HCT116 (cell line): ENCODE results near the gene LYST. TPM values are rescaled to one million over a fixed set of nuclear protein-coding genes. Genes with fewer than 3 reads are reported as not detected.

ENCODE experiments used
- ATAC-seq: fragments of 200-7000 bp; cut with Tn5 transposase; 2 replicates; pipeline ENCODE4 v1.9.1; 2020; ENCODE audit warnings: mild to moderate bottlenecking, moderate library complexity
- BruUV-seq: library from RNA; stranded (reverse); fragments of 400-500 nt; replicated peaks from 2 replicates; lab custom pipeline; 2021; lab: Mats Ljungman, UMichigan
- CTCF ChIA-PET: fragments of 300-600 bp; sonication (Branson Sonifier 250); formaldehyde crosslinking; loops from one replicate; lab custom pipeline; 2021; ENCODE audit warnings: antibody characterized with exemption; lab: Charles Lee
- POLR2A ChIA-PET: fragments of 300-600, 350-600 bp; sonication (Branson Sonifier 250); formaldehyde crosslinking; loops from one replicate; lab custom pipeline; 2021; ENCODE audit warnings: antibody characterized with exemption; lab: Charles Lee
- RAD21 ChIA-PET, 2 experiments: fragments of 300-600 bp; sonication (Branson Sonifier 250); formaldehyde crosslinking; loops; one replicate each; lab custom pipeline; 2023; ENCODE audit warnings: low total read pairs in 2 of 2; ENCODE audit not compliant: uncharacterized antibody in 2 of 2, unreplicated experiment in 2 of 2, low non-redundant PET in 1 of 2; lab: Charles Lee
- DNase-seq: peaks from one replicate; pipeline ENCODE4 v3.0.0-alpha.2; 2010; ENCODE audit warnings: low read depth, low spot score
- H2AFZ ChIP-seq: fragments of 200-600 bp; shearing (Covaris generic), sonication (generic); 2 replicates; pipeline ENCODE4 v1.6.1; 2017; ENCODE audit warnings: low read depth, mixed run types, mixed read lengths, antibody characterized with exemption, low read length; ENCODE audit not compliant: poor library complexity, severe bottlenecking
- H3K27ac ChIP-seq: 2 replicates; pipeline ENCODE4 v1.5.1; 2012; ENCODE audit warnings: low read depth, low read length
- H3K27me3 ChIP-seq: fragments of 200-600 bp; sonication (generic); 2 replicates; pipeline ENCODE4 v1.6.1; 2016; ENCODE audit warnings: mixed run types, low read length, mixed read lengths; ENCODE audit not compliant: insufficient read depth
- H3K36me3 ChIP-seq, 2 experiments: fragments of 200-500 bp in 1 of 2; fragments of 200-600 bp in 1 of 2; sonication (Bioruptor generic) in 1 of 2; sonication (generic) in 1 of 2; 2 replicates each; pipeline versions ENCODE4 v1.5.1 to v1.6.1; 2014 to 2016; ENCODE audit warnings: low read length in 2 of 2, inconsistent platforms in 1 of 2, mixed read lengths in 1 of 2, mixed run types in 1 of 2; ENCODE audit not compliant: insufficient read depth in 2 of 2, control insufficient read depth in 1 of 2
- H3K4me1 ChIP-seq, 2 experiments: fragments of 200-600 bp in 1 of 2; sonication (generic) in 1 of 2; 2 replicates each; pipeline versions ENCODE4 v1.5.1 to v1.6.1; 2012 to 2017; ENCODE audit warnings: low read length in 2 of 2, inconsistent platforms in 1 of 2, mild to moderate bottlenecking in 1 of 2, mixed read lengths in 1 of 2, mixed run types in 1 of 2, moderate library complexity in 1 of 2; ENCODE audit not compliant: insufficient read depth in 2 of 2, control insufficient read depth in 1 of 2
- H3K4me2 ChIP-seq: fragments of 200-600 bp; sonication (generic); 2 replicates; pipeline ENCODE4 v1.6.1; 2017; ENCODE audit warnings: mixed run types, low read length, mixed read lengths
- H3K4me3 ChIP-seq, 2 experiments: fragments of 200-600 bp in 1 of 2; sonication (generic) in 1 of 2; replicated peaks in 1 of 2; 2 replicates each; pipeline ENCODE4 v1.5.1; 2011 to 2016; ENCODE audit warnings: low read length in 2 of 2, control low read depth in 1 of 2, low read depth in 1 of 2, mild to moderate bottlenecking in 1 of 2, mixed read lengths in 1 of 2, mixed run types in 1 of 2
- H3K79me2 ChIP-seq: fragments of 200-600 bp; sonication (generic); 2 replicates; pipeline ENCODE4 v1.6.1; 2017; ENCODE audit warnings: mild to moderate bottlenecking, mixed run types, low read length, moderate library complexity, mixed read lengths; ENCODE audit not compliant: insufficient read depth
- H3K9ac ChIP-seq: fragments of 200-600 bp; sonication (generic); 2 replicates; pipeline ENCODE4 v1.6.1; 2016; ENCODE audit warnings: low read length, mixed read lengths
- H3K9me2 ChIP-seq: fragments of 200-600 bp; sonication (generic), shearing (Covaris generic); 2 replicates; pipeline ENCODE4 v1.6.1; 2017; ENCODE audit warnings: mixed run types, mild to moderate bottlenecking, moderate library complexity; ENCODE audit not compliant: insufficient read depth
- H3K9me3 ChIP-seq, 2 experiments: fragments of 200-500 bp in 1 of 2; fragments of 200-600 bp in 1 of 2; sonication (Bioruptor generic) in 1 of 2; sonication (generic) in 1 of 2; 2 replicates each; pipeline ENCODE4 v1.6.1; 2014 to 2017; ENCODE audit warnings: low read length in 2 of 2, mixed read lengths in 2 of 2, inconsistent platforms in 1 of 2, low read depth in 1 of 2, mild to moderate bottlenecking in 1 of 2, mixed run types in 1 of 2, moderate library complexity in 1 of 2; ENCODE audit not compliant: control insufficient read depth in 1 of 2, insufficient read depth in 1 of 2
- H4K20me1 ChIP-seq: fragments of 200-600 bp; sonication (generic), shearing (Covaris generic); 2 replicates; pipeline ENCODE4 v1.6.1; 2017; ENCODE audit warnings: mixed run types, mild to moderate bottlenecking, moderate library complexity; ENCODE audit not compliant: insufficient read depth
- CBX3 ChIP-seq: IDR thresholded peaks from 2 replicates; pipeline ENCODE4 v1.6.1; 2012; ENCODE audit warnings: low read depth
- ELF1 ChIP-seq: IDR thresholded peaks from 2 replicates; pipeline ENCODE4 v1.6.1; 2012; ENCODE audit warnings: low read depth, borderline replicate concordance
- EZH2phosphoT487 ChIP-seq: fragments of 200-600 bp; IDR thresholded peaks from 2 replicates; pipeline ENCODE4 v1.6.1; 2018; ENCODE audit warnings: antibody characterized with exemption, borderline replicate concordance
- FOSL1 ChIP-seq: IDR thresholded peaks from 2 replicates; pipeline ENCODE4 v1.6.1; 2012; ENCODE audit warnings: low read depth
- JUND ChIP-seq: IDR thresholded peaks from 2 replicates; pipeline ENCODE4 v1.6.1; 2012
- POLR2A ChIP-seq: IDR thresholded peaks from 2 replicates; pipeline ENCODE4 v1.7.0; 2011; ENCODE audit warnings: borderline replicate concordance; ENCODE audit not compliant: insufficient read depth, insufficient read length; ENCODE audit errors: extremely low read depth
- POLR2AphosphoS5 ChIP-seq: IDR thresholded peaks from 2 replicates; pipeline ENCODE4 v1.6.1; 2011; ENCODE audit warnings: mild to moderate bottlenecking, low read depth, low read length, moderate library complexity
- RAD21 ChIP-seq: IDR thresholded peaks from 2 replicates; pipeline ENCODE4 v1.6.1; 2012; ENCODE audit warnings: low read depth, mild to moderate bottlenecking
- SIN3A ChIP-seq: IDR thresholded peaks from 2 replicates; pipeline ENCODE4 v1.6.1; 2012; ENCODE audit warnings: low read depth
- SP1 ChIP-seq: IDR thresholded peaks from 2 replicates; pipeline ENCODE4 v1.6.1; 2012; ENCODE audit warnings: low read depth
- SRF ChIP-seq: IDR thresholded peaks from 2 replicates; pipeline ENCODE4 v1.6.1; 2012; ENCODE audit warnings: low read depth
- YY1 ChIP-seq: IDR thresholded peaks from 2 replicates; pipeline ENCODE4 v1.6.1; 2011; ENCODE audit warnings: low read length, low read depth, moderate library complexity, mild to moderate bottlenecking; ENCODE audit not compliant: insufficient replicate concordance; ENCODE audit errors: extremely low read depth
- ZFX ChIP-seq: fragments of 450-650 bp; IDR thresholded peaks from 2 replicates; pipeline ENCODE4 v1.6.1; 2017
- intact Hi-C: fragments of 100-400 bp; cut with micrococcal nuclease; formaldehyde crosslinking; loops from 2 replicates; pipeline ENCODE4 v1.10.0; 2022
- total RNA-seq: library from RNA; stranded (reverse); gene quantifications from one replicate; pipeline ENCODE4 v1.2.1, GENCODE V29; 2021; ENCODE audit not compliant: unreplicated experiment
- TF ChIP-seq, protein P1 (sequence below), 3 experiments: fragments of 200-600 bp in 1 of 3; sonication (generic) in 1 of 3; IDR thresholded peaks in 2 of 3; conservative IDR thresholded peaks in 1 of 3; 2 replicates each; pipeline ENCODE4 v1.5.1; 2012 to 2017; ENCODE audit warnings: low read depth in 2 of 3, low read length in 2 of 3, antibody characterized with exemption in 1 of 3, borderline replicate concordance in 1 of 3, control low read depth in 1 of 3, mild to moderate bottlenecking in 1 of 3, mixed read lengths in 1 of 3, mixed run types in 1 of 3, moderate library complexity in 1 of 3; ENCODE audit not compliant: insufficient read depth in 1 of 3

LYST gene
- total RNA-seq, 1 experiment from 2014 or later: 6.6 TPM

DNA sequence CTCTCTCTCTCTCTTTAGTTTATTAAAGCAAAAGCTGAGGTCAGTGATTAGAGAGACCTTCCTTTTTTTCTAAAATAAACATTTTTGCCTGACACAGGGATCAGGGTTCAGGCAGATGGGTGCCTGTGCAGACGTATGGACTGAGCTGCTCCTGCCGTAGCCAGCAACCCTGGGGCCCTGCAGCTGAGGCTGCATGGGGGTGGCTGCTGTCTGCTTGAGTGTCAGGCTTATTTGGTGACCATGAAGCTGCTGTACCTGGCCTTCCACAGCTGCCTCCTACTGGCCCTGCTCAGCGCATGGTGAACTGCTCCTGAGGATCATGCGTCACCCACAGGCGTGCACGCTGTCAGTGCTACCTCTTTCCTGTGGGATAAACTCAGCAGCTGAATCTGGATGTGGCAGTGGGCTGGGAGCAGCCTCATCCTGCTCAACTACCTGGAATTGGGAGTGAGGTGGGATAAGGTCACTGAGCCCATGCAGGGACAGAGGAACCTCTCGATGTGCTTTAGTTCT lies 252.2 kb downstream of the LYST start:
- Histone ChIP-seq H3K4me1 (peaks cover 0 to 3% of the 10 kb centered on the region in 2 experiments; a peak in 1 of 4 replicates), H3K79me2 (no peaks in the 10 kb centered on the region), H3K27ac (no peak overlapping the region), H3K9me3 (no peaks in the 10 kb centered on the region), H2AFZ (no peak overlapping the region), H3K9ac (no peak overlapping the region), H3K27me3 (no peaks in the 10 kb centered on the region), H3K36me3 (no peaks in the 10 kb centered on the region), H4K20me1 (no peaks in the 10 kb centered on the region), H3K9me2 (no peaks in the 10 kb centered on the region), H3K4me3 (no peak overlapping the region), H3K4me2 (no peak overlapping the region)
- no peak for DNase-seq
- RAD21 ChIA-PET: no interaction called here
- ATAC-seq: peak; percentile 61; the same call in 1 of the 2 replicates
- intact Hi-C loops: no loop called here
- CTCF ChIA-PET: interaction anchor here (1.2 to 3.6 kb wide), 2 partner anchors 14 to 169 kb away, joined by 3 to 21 read pairs; no protein-coding TSS in a partner anchor
- POLR2A ChIA-PET: no interaction called here
- BruUV-seq: no TSS peak
- TF ChIP-seq SP1: no peak
- no peak for TF ChIP-seq ELF1
- no peak for TF ChIP-seq JUND
- TF ChIP-seq SRF: no peak
- no peak for TF ChIP-seq RAD21
- TF ChIP-seq FOSL1: no peak
- TF ChIP-seq, protein P1, sequence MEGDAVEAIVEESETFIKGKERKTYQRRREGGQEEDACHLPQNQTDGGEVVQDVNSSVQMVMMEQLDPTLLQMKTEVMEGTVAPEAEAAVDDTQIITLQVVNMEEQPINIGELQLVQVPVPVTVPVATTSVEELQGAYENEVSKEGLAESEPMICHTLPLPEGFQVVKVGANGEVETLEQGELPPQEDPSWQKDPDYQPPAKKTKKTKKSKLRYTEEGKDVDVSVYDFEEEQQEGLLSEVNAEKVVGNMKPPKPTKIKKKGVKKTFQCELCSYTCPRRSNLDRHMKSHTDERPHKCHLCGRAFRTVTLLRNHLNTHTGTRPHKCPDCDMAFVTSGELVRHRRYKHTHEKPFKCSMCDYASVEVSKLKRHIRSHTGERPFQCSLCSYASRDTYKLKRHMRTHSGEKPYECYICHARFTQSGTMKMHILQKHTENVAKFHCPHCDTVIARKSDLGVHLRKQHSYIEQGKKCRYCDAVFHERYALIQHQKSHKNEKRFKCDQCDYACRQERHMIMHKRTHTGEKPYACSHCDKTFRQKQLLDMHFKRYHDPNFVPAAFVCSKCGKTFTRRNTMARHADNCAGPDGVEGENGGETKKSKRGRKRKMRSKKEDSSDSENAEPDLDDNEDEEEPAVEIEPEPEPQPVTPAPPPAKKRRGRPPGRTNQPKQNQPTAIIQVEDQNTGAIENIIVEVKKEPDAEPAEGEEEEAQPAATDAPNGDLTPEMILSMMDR (IDR thresholded peaks at IDR 0.05 in 2 of 3, conservative IDR thresholded peaks at IDR 0.05 in 1 of 3; ENCODE audit: borderline replicate concordance in 1 of 3, insufficient read depth in 1 of 3, low read depth in 2 of 3, low read length in 2 of 3): no peak
- TF ChIP-seq ZFX: no peak
- no peak for TF ChIP-seq POLR2A
- no peak for TF ChIP-seq EZH2phosphoT487
- no peak for TF ChIP-seq CBX3
- TF ChIP-seq POLR2AphosphoS5: no peak
- TF ChIP-seq YY1: no peak
- TF ChIP-seq SIN3A: no peak
